Measurements from ENCODE around the gene BPIFB6.

GRCh38 chr20:33005908-33006775 is 25.3 kb upstream of the BPIFB6 start:
- TF ChIP-seq EZH2 (IDR thresholded peaks at IDR 0.05; ENCODE audit: low read length) (no peak), CTCF (optimal IDR thresholded peaks at IDR 0.05 in 1 of 3, IDR thresholded peaks at IDR 0.05 in 1 of 3, conservative IDR thresholded peaks at IDR 0.05 in 1 of 3; ENCODE audit: extremely low read depth in 1 of 3, insufficient read depth in 2 of 3, low read length in 3 of 3) (no peak)

All from keratinocyte (primary cell).